A549 (cell line): Measurements from ENCODE around the gene THSD7A.

Experiments
- CTCF ChIP-seq: fragments of >200 bp; sonication (Bioruptor Twin); formaldehyde crosslinking; IDR thresholded peaks from 3 replicates; pipeline ENCODE4 v1.5.1; 2016
- ESRRA ChIP-seq: fragments of 150-350 bp; IDR thresholded peaks from 2 replicates; pipeline ENCODE4 v1.6.1; 2014; ENCODE audit warnings: mild to moderate bottlenecking, low read length, borderline replicate concordance
- FOSL2 ChIP-seq, 2 experiments: fragments of 450-650 bp in 1 of 2; fragments of >200 bp in 1 of 2; sonication (Bioruptor Twin) in 1 of 2; formaldehyde crosslinking; IDR thresholded peaks; 2 replicates each; pipeline versions ENCODE4 v1.5.0 to v1.6.1; 2016 to 2020; ENCODE audit warnings: mild to moderate bottlenecking in 1 of 2, moderate library complexity in 1 of 2
- HDAC2 ChIP-seq: fragments of 200-600 bp; sonication (generic); IDR thresholded peaks from 2 replicates; pipeline ENCODE4 v1.6.1; 2016
- SMC3 ChIP-seq: fragments of >200 bp; sonication (Bioruptor Twin); formaldehyde crosslinking; IDR thresholded peaks from 3 replicates; pipeline ENCODE4 v1.6.1; 2018; ENCODE audit warnings: inconsistent platforms
- TF ChIP-seq, protein P1 (sequence below): fragments of 150-350 bp; IDR thresholded peaks from 2 replicates; pipeline ENCODE4 v1.6.1; 2014; ENCODE audit warnings: low read depth, mild to moderate bottlenecking, low read length
- TF ChIP-seq, protein P2 (sequence below): IDR thresholded peaks from 2 replicates; pipeline ENCODE4 v1.6.1; 2012
- TF ChIP-seq, protein P3 (sequence below): fragments of 200-600 bp; sonication (generic); IDR thresholded peaks from 2 replicates; pipeline ENCODE4 v1.6.1; 2016; ENCODE audit warnings: antibody characterized with exemption, mild to moderate bottlenecking, moderate library complexity

- TF ChIP-seq CTCF (no peak), HDAC2 (no peak), SMC3 (no peak), ESRRA (no peak), FOSL2 (IDR thresholded peaks at IDR 0.05) (no peak), FOSL2 (CRISPR knock-in tag; IDR thresholded peaks at IDR 0.05) (no peak)
- TF ChIP-seq, protein P1, sequence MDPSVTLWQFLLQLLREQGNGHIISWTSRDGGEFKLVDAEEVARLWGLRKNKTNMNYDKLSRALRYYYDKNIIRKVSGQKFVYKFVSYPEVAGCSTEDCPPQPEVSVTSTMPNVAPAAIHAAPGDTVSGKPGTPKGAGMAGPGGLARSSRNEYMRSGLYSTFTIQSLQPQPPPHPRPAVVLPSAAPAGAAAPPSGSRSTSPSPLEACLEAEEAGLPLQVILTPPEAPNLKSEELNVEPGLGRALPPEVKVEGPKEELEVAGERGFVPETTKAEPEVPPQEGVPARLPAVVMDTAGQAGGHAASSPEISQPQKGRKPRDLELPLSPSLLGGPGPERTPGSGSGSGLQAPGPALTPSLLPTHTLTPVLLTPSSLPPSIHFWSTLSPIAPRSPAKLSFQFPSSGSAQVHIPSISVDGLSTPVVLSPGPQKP, result no peak
- TF ChIP-seq, protein P2, sequence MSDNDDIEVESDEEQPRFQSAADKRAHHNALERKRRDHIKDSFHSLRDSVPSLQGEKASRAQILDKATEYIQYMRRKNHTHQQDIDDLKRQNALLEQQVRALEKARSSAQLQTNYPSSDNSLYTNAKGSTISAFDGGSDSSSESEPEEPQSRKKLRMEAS, result no peak
- TF ChIP-seq, protein P3, sequence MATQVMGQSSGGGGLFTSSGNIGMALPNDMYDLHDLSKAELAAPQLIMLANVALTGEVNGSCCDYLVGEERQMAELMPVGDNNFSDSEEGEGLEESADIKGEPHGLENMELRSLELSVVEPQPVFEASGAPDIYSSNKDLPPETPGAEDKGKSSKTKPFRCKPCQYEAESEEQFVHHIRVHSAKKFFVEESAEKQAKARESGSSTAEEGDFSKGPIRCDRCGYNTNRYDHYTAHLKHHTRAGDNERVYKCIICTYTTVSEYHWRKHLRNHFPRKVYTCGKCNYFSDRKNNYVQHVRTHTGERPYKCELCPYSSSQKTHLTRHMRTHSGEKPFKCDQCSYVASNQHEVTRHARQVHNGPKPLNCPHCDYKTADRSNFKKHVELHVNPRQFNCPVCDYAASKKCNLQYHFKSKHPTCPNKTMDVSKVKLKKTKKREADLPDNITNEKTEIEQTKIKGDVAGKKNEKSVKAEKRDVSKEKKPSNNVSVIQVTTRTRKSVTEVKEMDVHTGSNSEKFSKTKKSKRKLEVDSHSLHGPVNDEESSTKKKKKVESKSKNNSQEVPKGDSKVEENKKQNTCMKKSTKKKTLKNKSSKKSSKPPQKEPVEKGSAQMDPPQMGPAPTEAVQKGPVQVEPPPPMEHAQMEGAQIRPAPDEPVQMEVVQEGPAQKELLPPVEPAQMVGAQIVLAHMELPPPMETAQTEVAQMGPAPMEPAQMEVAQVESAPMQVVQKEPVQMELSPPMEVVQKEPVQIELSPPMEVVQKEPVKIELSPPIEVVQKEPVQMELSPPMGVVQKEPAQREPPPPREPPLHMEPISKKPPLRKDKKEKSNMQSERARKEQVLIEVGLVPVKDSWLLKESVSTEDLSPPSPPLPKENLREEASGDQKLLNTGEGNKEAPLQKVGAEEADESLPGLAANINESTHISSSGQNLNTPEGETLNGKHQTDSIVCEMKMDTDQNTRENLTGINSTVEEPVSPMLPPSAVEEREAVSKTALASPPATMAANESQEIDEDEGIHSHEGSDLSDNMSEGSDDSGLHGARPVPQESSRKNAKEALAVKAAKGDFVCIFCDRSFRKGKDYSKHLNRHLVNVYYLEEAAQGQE, result no peak
Observed at GRCh38 chr7:11667071-11667809, 164.8 kb downstream of the THSD7A start.
